GM23248 (cell line): Measurements from ENCODE around the gene MYH3.

Experiments used
- EZH2 ChIP-seq: fragments of 200-600 bp; sonication (generic); IDR thresholded peaks from 2 replicates; pipeline ENCODE4 v1.6.1; 2018; ENCODE audit warnings: antibody characterized with exemption, mild to moderate bottlenecking; ENCODE audit not compliant: insufficient read depth, poor library complexity, severe bottlenecking
- EZH2phosphoT487 ChIP-seq: fragments of 200-600 bp; sonication (generic); IDR thresholded peaks from 2 replicates; pipeline ENCODE4 v1.6.1; 2018; ENCODE audit warnings: antibody characterized with exemption, moderate library complexity, mild to moderate bottlenecking, low read depth; ENCODE audit not compliant: insufficient read depth

DNA sequence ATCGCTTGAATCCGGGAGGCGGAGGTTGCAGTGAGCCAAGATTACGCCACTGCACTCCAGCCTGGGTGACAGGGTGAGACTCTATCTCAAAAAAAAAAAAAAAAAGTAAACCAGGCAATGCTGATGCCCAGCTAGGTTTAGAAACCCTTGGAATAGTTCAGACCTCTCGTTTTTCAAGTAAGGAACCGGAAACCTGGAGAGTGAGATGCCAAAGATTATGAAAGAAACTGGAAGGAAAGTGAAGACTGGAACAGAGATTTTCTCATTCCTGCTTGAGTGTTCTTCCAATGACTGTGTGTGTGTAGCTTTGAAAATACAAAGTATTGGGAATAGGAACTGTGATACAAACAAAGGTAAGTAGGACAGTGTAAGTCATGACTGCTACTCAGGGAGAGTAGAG, 35.7 kb downstream of the MYH3 start:
- TF ChIP-seq EZH2, result no peak
- TF ChIP-seq EZH2phosphoT487, result no peak
